ENCODE results near the gene ACTR5.

DNA sequence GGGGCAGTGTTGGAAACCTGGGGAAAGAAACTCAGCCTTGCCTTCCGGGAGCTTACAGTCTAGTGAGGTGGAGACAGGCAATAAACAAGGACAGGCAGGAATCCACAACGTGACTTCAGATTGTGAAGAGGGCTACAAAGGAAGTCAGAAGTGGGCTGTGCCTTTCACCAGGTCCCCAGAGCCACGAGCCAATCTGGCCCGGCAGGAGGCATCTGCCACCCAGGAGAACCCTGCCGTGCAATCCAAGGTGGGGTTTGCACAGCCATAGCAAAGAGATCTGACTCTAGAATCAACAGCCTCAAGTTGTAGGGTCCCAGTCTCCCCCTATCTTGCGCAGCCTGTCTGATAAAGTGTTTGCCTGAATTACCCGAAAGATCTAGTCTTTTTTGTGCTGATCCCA, 18.5 kb upstream of the ACTR5 start:
- TF ChIP-seq EZH2phosphoT487 (IDR thresholded peaks at IDR 0.05; ENCODE audit: borderline replicate concordance, low read depth) (no peak), FOXM1 (IDR thresholded peaks at IDR 0.05; ENCODE audit: low read depth) (no peak), JUND (IDR thresholded peaks at IDR 0.05) (no peak), YY1 (IDR thresholded peaks at IDR 0.05; ENCODE audit: low read depth) (no peak)

Data from SK-N-SH (cell line).